Panc1 (cell line): ENCODE measurements around the gene ADARB1. TPM values are rescaled to one million over a fixed set of nuclear protein-coding genes. Genes with fewer than 3 reads are reported as not detected.

Source experiments
- ATAC-seq: fragments of 200-7000 bp; cut with Tn5 transposase; 2 replicates; pipeline ENCODE4 v1.9.1; 2020; ENCODE audit warnings: mild to moderate bottlenecking, moderate library complexity
- BruUV-seq: library from RNA; stranded (reverse); fragments of 400-500 nt; replicated peaks from 2 replicates; lab custom pipeline; 2021; lab: Mats Ljungman, UMichigan
- CTCF ChIA-PET: fragments of 300-600 bp; sonication (Branson Sonifier 250); formaldehyde crosslinking; loops from one replicate; lab custom pipeline; 2022; ENCODE audit warnings: antibody characterized with exemption; lab: Charles Lee
- POLR2A ChIA-PET: fragments of 300-600 bp; sonication (Branson Sonifier 250); formaldehyde crosslinking; loops from one replicate; lab custom pipeline; 2022; ENCODE audit warnings: antibody characterized with exemption; lab: Charles Lee
- DNase-seq: peaks from one replicate; pipeline ENCODE4 v3.0.0-alpha.2; 2010; ENCODE audit warnings: low read depth, low spot score
- H3K27ac ChIP-seq: 2 replicates; pipeline ENCODE4 v1.5.1; 2011; ENCODE audit warnings: mild to moderate bottlenecking, low read length, inconsistent platforms
- H3K27me3 ChIP-seq: fragments of 200-500 bp; sonication (Bioruptor generic); 2 replicates; pipeline ENCODE4 v1.6.0; 2014; ENCODE audit warnings: low read length, inconsistent platforms; ENCODE audit not compliant: control insufficient read depth, insufficient read depth
- H3K36me3 ChIP-seq: fragments of 200-500 bp; sonication (Bioruptor generic); 2 replicates; pipeline ENCODE4 v1.5.1; 2014; ENCODE audit warnings: inconsistent platforms, mild to moderate bottlenecking, low read length, moderate library complexity; ENCODE audit not compliant: control insufficient read depth, insufficient read depth
- H3K4me1 ChIP-seq: 2 replicates; pipeline ENCODE4 v1.5.1; 2011; ENCODE audit warnings: inconsistent platforms, mild to moderate bottlenecking, low read length, moderate library complexity; ENCODE audit not compliant: control insufficient read depth, insufficient read depth
- H3K4me3 ChIP-seq, 2 experiments: 2 replicates each; pipeline ENCODE4 v1.5.1; 2011 to 2012; ENCODE audit warnings: low read depth in 2 of 2, low read length in 2 of 2, mild to moderate bottlenecking in 2 of 2, inconsistent platforms in 1 of 2, moderate library complexity in 1 of 2
- H3K9me3 ChIP-seq: fragments of 200-500 bp; sonication (Bioruptor generic); 2 replicates; pipeline ENCODE4 v1.5.1; 2014; ENCODE audit warnings: low read depth, mild to moderate bottlenecking, inconsistent platforms, low read length, moderate library complexity; ENCODE audit not compliant: control insufficient read depth, insufficient read depth
- POLR2AphosphoS5 ChIP-seq: IDR thresholded peaks from 2 replicates; pipeline ENCODE4 v1.6.1; 2012; ENCODE audit warnings: mild to moderate bottlenecking, low read depth, low read length, moderate library complexity
- REST ChIP-seq, 2 experiments: IDR thresholded peaks; 2 replicates each; pipeline ENCODE4 v1.6.1; 2011 to 2012; ENCODE audit warnings: low read depth in 2 of 2, control low read depth in 1 of 2, low read length in 1 of 2, mild to moderate bottlenecking in 1 of 2, moderate library complexity in 1 of 2; ENCODE audit not compliant: insufficient read depth in 1 of 2
- SIN3A ChIP-seq: IDR thresholded peaks from 2 replicates; pipeline ENCODE4 v1.6.1; 2012; ENCODE audit warnings: low read depth, mild to moderate bottlenecking, low read length, moderate library complexity, borderline replicate concordance; ENCODE audit not compliant: insufficient read depth
- TCF7L2 ChIP-seq: IDR thresholded peaks from 2 replicates; pipeline ENCODE4 v1.6.1; 2011; ENCODE audit warnings: mild to moderate bottlenecking, low read depth, low read length, inconsistent platforms
- in situ Hi-C: cut with HindIII; loops from 2 replicates; pipeline ENCODE4 v1.10.0; 2016; ENCODE audit warnings: low sequenced_read_pairs, low pct_unique_long_range_greater_than_20kb
- intact Hi-C: fragments of 100-400 bp; cut with micrococcal nuclease; formaldehyde crosslinking; loops from one replicate; pipeline ENCODE4 v1.10.0; 2022; ENCODE audit not compliant: unreplicated experiment
- total RNA-seq: library from RNA; stranded (reverse); gene quantifications from one replicate; pipeline ENCODE4 v1.2.1, GENCODE V29; 2021; ENCODE audit not compliant: unreplicated experiment
- TF ChIP-seq, protein P1 (sequence below): fragments of 450-650 bp; IDR thresholded peaks from 2 replicates; pipeline ENCODE4 v1.5.1; 2017; ENCODE audit warnings: mild to moderate bottlenecking

ADARB1 gene
- total RNA-seq, 1 experiment from 2014 or later, result 15.0 TPM

DNA sequence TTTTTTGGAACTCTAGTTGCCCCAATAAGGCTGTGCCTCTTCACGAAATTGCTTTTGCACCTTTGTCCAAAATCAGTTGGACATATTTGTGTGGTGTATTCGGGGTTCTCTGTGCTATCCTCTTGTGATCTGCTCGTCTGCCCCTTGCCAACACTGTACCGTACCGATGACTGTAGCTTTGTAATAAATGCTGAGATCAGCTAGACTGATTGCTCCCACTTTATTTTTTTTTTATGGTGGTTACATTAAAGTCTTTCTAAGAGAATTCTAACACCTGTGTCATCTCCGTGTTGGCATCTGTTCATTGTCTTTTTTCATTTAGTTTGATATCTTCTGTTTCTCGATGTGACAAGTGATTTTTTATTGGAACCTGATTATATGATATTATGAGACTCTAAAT, 94.1 kb downstream of the ADARB1 start:
- ChIA-PET POLR2A (no interaction called here), CTCF (no interaction called here)
- intact Hi-C loops (no loop called here), in situ Hi-C loops (no loop called here)
- no peak for ATAC-seq
- BruUV-seq, result no TSS peak
- no peaks in the 10 kb centered on the region for H3K36me3 ChIP-seq
- H3K9me3 ChIP-seq, result no peaks in the 10 kb centered on the region
- H3K27ac ChIP-seq, result no peak overlapping the region
- no peak for DNase-seq
- H3K4me3 ChIP-seq, result no peak overlapping the region
- H3K27me3 ChIP-seq, result no peaks in the 10 kb centered on the region
- H3K4me1 ChIP-seq, result no peaks in the 10 kb centered on the region
- TF ChIP-seq TCF7L2 (no peak), POLR2AphosphoS5 (no peak), SIN3A (no peak), REST (IDR thresholded peaks at IDR 0.05; ENCODE audit: insufficient read depth in 1 of 2, low read depth in 2 of 2, low read length in 1 of 2) (no peak)
- TF ChIP-seq, protein P1, sequence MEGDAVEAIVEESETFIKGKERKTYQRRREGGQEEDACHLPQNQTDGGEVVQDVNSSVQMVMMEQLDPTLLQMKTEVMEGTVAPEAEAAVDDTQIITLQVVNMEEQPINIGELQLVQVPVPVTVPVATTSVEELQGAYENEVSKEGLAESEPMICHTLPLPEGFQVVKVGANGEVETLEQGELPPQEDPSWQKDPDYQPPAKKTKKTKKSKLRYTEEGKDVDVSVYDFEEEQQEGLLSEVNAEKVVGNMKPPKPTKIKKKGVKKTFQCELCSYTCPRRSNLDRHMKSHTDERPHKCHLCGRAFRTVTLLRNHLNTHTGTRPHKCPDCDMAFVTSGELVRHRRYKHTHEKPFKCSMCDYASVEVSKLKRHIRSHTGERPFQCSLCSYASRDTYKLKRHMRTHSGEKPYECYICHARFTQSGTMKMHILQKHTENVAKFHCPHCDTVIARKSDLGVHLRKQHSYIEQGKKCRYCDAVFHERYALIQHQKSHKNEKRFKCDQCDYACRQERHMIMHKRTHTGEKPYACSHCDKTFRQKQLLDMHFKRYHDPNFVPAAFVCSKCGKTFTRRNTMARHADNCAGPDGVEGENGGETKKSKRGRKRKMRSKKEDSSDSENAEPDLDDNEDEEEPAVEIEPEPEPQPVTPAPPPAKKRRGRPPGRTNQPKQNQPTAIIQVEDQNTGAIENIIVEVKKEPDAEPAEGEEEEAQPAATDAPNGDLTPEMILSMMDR, result no peak

DNA sequence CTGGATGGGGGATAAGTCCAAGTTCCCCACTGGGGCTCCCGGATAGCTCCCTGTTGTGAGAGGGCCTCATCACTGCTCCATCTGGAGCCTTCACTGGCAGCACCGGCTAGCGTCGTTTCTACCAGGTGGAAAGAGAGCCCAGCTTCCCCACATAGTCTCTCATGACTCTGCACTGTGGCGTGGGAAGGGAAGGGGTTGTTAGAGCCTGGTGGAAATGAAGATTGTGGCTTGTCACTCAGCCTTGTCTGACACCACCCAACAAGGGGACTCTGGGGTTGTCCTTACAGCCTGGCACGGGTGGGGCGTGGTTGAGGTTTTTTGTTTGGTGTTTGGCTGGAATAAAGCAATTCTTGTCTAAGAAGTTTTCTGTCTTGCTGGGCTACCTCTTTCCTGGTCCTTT, 94.6 kb downstream of the ADARB1 start:
- no peaks in the 10 kb centered on the region for H3K9me3 ChIP-seq
- CTCF ChIA-PET, result no interaction called here

More for the DNA sequence above, 94.6 kb downstream of the ADARB1 start:
- DNase-seq (no peak), ATAC-seq (no peak)
- in situ Hi-C loops, result no loop called here
- Histone ChIP-seq H3K27me3 (no peaks in the 10 kb centered on the region), H3K36me3 (no peaks in the 10 kb centered on the region), H3K4me3 (no peak overlapping the region), H3K27ac (no peak overlapping the region), H3K4me1 (no peaks in the 10 kb centered on the region)
- POLR2A ChIA-PET, result no interaction called here
- no TSS peak for BruUV-seq
- intact Hi-C loops, result no loop called here
- TF ChIP-seq, protein P1, result no peak
- TF ChIP-seq SIN3A (no peak), REST (IDR thresholded peaks at IDR 0.05; ENCODE audit: insufficient read depth in 1 of 2, low read depth in 2 of 2, low read length in 1 of 2) (no peak), TCF7L2 (no peak), POLR2AphosphoS5 (no peak)
